Fibroblast of the aortic adventitia (primary cell): ENCODE data around the gene RPS19BP1. TPM values are rescaled to one million over a fixed set of nuclear protein-coding genes. Genes with fewer than 3 reads are reported as not detected.

ENCODE experiments used
- DNase-seq: peaks from one replicate; pipeline ENCODE4 v3.0.0-alpha.2; 2010; ENCODE audit warnings: low read depth
- H3K4me3 ChIP-seq: 2 replicates; pipeline ENCODE4 v1.5.1; 2011; ENCODE audit warnings: low read depth, mild to moderate bottlenecking, control low read depth, low read length, moderate library complexity
- total RNA-seq: library from RNA; depleted of rRNA; stranded (reverse); fragments of >200 nt; gene quantifications from 2 replicates; pipeline ENCODE4 v1.2.3, GENCODE V29; 2012; ENCODE audit warnings: low replicate concordance
- TF ChIP-seq, protein P1 (sequence below): IDR thresholded peaks from 2 replicates; pipeline ENCODE4 v1.5.1; 2011; ENCODE audit warnings: mild to moderate bottlenecking, low read length, control low read depth, inconsistent platforms; ENCODE audit not compliant: insufficient read depth

Gene RPS19BP1
- total RNA-seq, 1 donor: 39.6 TPM

DNA sequence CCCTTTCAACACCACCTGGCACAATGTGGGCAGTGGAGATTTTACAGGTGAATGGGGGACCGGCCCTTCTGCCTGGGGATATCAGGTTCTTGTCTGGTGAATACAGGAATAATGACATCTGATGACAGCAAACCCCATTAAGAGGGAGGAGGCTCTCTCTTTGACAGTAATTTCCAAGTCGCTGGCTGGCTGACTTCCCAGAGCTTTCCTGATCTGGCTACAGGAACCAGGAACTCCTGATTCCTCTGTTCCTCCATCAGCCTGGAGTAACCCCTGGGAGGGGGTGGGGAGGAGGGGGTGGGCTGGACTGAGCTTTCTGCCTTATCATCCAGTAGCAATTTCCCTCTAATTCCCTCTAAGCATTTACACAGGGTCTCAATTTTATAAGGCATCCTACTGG is 34.2 kb downstream of the RPS19BP1 start:
- no peak overlapping the region for H3K4me3 ChIP-seq
- DNase-seq: no peak
- TF ChIP-seq, protein P1, sequence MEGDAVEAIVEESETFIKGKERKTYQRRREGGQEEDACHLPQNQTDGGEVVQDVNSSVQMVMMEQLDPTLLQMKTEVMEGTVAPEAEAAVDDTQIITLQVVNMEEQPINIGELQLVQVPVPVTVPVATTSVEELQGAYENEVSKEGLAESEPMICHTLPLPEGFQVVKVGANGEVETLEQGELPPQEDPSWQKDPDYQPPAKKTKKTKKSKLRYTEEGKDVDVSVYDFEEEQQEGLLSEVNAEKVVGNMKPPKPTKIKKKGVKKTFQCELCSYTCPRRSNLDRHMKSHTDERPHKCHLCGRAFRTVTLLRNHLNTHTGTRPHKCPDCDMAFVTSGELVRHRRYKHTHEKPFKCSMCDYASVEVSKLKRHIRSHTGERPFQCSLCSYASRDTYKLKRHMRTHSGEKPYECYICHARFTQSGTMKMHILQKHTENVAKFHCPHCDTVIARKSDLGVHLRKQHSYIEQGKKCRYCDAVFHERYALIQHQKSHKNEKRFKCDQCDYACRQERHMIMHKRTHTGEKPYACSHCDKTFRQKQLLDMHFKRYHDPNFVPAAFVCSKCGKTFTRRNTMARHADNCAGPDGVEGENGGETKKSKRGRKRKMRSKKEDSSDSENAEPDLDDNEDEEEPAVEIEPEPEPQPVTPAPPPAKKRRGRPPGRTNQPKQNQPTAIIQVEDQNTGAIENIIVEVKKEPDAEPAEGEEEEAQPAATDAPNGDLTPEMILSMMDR: no peak

DNA sequence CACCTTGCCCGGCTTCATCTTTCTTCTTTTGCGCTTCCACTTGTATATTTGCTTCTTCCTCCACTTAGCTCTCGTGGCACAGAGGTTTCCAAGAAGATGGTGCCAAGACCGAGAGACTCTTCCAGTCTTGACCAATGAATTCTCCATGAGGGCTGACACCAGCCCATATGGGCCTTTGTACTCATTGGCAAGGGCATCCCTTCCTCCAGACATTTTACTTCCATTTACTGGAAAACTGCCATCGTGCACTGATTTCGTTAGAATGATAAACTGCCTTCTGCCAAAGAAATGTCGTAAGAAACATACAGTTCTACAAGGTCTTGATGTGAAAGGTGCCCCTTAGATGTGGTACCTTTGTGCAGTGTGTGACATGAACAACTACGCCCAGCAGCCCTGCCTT is 35.1 kb downstream of the RPS19BP1 start:
- no peak overlapping the region for H3K4me3 ChIP-seq
- DNase-seq: no peak
- TF ChIP-seq, protein P1: no peak

DNA sequence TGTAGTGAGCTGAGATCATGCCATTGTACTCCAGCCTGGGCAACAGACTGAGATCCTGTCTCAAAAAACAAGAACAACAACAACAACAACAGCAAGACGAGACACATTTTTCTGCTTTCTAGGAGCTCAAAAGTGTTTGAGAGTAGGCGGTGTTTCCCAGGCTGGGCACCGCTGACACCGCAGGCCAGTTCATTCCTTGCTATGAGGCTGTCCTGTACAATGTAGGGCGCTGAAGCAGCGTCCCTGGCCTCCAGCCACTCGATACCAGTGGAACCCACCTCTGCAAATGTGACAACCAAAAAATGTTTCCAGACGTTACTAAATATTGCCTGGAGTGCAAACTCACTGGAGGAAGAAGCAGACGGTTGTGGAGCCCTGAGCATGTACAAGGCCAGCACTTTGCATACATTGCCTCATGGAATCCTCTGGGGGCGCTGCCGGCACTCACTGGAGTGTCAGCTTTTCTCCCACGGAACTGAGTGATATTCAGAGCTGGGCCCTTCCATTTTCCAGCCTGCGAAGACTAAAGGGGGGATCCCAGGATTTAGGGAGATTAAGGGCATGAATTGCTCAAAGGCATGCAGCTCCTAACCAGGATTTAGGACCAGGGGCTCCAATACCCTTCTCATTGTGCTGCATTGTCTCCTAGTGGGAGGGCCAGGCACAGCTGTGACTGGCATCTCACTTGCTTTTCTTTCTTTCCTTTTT is 36.3 kb downstream of the RPS19BP1 start:
- TF ChIP-seq, protein P1: peak; percentile 84
- no peak overlapping the region for H3K4me3 ChIP-seq
- peak; percentile 66 for DNase-seq

DNA sequence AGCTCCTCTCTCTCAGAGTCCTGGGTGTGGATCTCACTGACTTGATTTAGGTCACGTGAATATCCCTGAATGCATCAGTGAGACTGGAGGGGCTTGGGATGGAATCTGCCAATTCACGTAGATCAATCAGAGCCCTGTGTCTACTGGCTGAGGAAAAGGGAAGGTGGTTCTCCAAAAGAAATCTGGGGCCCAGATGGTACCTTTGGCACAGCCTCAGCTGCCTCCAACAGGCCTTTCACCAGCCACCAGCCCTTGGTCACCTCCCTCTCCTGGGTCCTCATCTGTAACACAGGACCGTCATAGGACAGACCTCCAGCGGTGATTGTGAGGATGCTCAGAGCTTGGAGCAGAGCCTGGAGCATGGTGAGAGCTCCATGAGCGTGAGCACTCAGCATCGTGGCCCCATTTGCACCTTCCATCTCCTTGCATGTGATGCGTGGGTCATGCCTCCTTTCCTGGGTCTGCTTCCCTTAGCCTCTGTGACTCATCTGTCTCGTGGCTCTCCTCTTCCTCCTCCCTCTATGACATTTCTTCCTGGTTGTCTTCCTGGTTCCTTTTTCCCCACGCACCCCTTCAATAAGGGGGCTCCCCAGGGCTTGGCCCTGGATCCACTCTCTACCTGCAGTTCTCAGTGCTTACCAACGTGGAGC is 38.0 kb downstream of the RPS19BP1 start:
- no peak overlapping the region for H3K4me3 ChIP-seq
- TF ChIP-seq, protein P1: no peak
- DNase-seq: no peak

DNA sequence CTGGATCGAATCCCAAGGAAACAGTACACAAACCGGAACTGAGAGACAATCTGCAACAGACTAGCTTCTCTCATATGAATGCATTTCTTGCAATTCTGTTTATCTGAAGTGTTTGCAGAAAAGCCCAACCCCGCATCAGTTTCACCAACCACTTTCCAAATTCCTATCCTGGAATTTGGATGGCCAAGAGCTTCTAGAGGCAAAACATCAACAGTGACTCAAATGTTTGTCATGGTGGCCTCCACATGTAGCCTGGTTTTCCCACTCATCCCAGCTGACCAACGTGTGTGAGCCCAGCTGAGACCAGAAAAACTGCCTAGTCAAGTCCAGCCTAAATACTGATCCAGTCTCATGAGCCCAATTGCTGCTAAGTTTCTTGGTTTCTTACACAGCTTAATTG is 38.8 kb downstream of the RPS19BP1 start:
- TF ChIP-seq, protein P1: no peak
- DNase-seq: peak; percentile 80
- no peak overlapping the region for H3K4me3 ChIP-seq

DNA sequence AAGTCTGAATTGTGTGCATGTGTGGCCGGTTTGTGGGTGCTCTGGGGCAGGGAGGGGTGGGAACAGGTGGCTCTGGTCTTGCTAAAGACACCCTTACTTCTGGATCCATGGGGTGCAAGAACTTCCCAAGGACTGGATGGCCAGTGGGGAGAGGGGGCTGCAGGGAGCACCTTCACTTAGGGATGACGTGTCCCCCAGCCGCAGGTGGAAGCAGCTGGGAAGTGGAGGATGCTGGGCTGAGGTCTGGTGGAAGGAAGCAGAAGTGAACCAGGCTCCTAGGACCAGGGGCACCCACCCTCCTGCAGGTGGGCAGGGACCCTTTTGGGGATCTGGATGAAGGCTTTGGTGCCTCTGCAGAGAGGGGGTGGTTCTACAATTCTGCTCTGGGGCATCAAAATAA is 40.4 kb downstream of the RPS19BP1 start:
- no peak for DNase-seq
- TF ChIP-seq, protein P1: no peak

More for the DNA sequence above, 40.4 kb downstream of the RPS19BP1 start:
- H3K4me3 ChIP-seq: no peak overlapping the region
